GM10266 (cell line): ENCODE results near the gene TRIM67.

Experiments used
- DNase-seq: peaks from one replicate; pipeline ENCODE4 v3.0.0; 2012; ENCODE audit errors: extremely low spot score
- CTCF ChIP-seq: IDR thresholded peaks from 2 replicates; pipeline ENCODE4 v1.5.1; 2012; ENCODE audit warnings: mild to moderate bottlenecking, low read depth; ENCODE audit not compliant: control insufficient read depth, insufficient read depth; ENCODE audit errors: missing control alignments

TRIM67 gene

GRCh38 chr1:231217056-231217455 is 55.2 kb downstream of the TRIM67 start:
- no peak for DNase-seq
- TF ChIP-seq CTCF: no peak

DNA sequence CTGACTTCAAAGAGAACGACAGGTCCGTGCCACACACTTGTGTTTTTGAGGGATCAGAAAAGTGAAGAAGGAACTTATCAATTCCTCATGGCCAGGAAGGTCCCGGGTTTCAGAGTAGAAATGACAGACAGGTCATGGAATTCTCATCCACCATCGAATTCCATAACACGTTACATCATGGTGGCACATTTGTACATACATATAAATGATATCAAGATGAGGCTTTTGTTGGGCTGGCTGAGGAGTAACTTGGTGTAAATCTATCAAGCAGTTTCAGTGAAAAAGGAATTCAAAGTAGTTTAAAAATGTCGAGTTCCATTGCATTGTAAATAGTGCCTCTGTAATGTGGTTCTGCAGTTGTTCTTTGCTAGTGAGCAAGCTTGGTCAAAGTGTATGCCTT is 56.2 kb downstream of the TRIM67 start:
- no peak for TF ChIP-seq CTCF
- DNase-seq: no peak

GRCh38 chr1:231219422-231220401 is 57.9 kb downstream of the TRIM67 start:
- no peak for DNase-seq
- TF ChIP-seq CTCF: no peak

DNA sequence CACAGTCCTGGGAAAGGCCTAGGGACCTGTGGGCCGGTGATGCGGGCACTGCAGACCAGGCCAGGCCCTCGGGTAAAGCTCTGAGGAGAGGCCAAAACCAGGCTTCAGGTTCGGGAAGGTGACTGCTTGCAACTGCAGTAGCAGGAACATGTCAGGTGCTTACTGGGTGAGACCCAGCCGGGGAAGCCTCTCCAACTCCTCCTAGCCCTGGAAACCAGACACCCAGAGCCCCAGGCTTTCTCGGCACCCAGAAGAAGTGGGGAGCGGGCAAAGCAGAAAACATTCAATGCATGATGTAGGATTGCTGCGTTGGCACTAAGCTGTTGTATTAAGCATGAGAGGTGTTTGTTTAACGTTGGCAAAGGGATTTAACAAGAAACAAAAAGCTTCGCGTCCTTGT is 58.9 kb downstream of the TRIM67 start:
- no peak for DNase-seq
- no peak for TF ChIP-seq CTCF

DNA sequence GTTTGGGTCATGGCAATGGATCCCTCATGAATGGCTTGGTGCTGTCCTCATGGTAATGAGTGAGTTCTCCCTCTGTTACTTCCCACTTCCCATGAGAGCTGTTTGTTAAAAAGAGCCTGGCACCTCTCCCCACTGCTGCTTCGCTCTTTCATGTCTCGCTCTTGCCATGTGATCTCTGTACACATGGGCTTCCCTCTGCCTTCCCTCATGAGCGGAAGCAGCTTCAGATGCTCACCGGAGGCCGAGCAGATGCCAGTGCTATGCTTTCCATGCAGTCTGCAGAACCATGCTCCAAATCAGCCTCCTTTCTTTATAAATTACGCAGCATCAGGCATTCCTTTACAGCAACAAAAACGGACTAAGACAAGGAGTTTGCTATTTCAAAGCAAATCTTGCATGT is 64.3 kb downstream of the TRIM67 start:
- DNase-seq: no peak
- no peak for TF ChIP-seq CTCF

- no peak for DNase-seq
- TF ChIP-seq CTCF: no peak
Observed at GRCh38 chr1:231231511-231231910, 69.7 kb downstream of the TRIM67 start.

GRCh38 chr1:231232870-231233734 is 71.2 kb downstream of the TRIM67 start:
- TF ChIP-seq CTCF: no peak
- no peak for DNase-seq
